Stomach (tissue), 4 donors: ENCODE measurements around the gene CCDC14.

ENCODE experiments used
- CTCF ChIP-seq, 7 experiments: fragments of 450-650 bp in 4 of 7; fragments of 200-600 bp in 3 of 7; sonication (generic) in 3 of 7; IDR thresholded peaks; one replicate each; pipeline ENCODE4 v1.5.1; 2016 to 2019; ENCODE audit warnings: antibody characterized with exemption in 7 of 7, control low read depth in 2 of 7, mild to moderate bottlenecking in 1 of 7
- POLR2A ChIP-seq, 4 donors: fragments of 450-650 bp; IDR thresholded peaks; one replicate each; pipeline ENCODE4 v1.6.1; 2016; ENCODE audit warnings: antibody characterized with exemption in 4 of 4, control low read depth in 2 of 4, mild to moderate bottlenecking in 1 of 4, moderate library complexity in 1 of 4
- POLR2AphosphoS5 ChIP-seq, 3 donors: sonication (generic); formaldehyde crosslinking; IDR thresholded peaks; one replicate each; pipeline ENCODE4 v1.6.1; 2016; ENCODE audit warnings: antibody characterized with exemption in 3 of 3

DNA sequence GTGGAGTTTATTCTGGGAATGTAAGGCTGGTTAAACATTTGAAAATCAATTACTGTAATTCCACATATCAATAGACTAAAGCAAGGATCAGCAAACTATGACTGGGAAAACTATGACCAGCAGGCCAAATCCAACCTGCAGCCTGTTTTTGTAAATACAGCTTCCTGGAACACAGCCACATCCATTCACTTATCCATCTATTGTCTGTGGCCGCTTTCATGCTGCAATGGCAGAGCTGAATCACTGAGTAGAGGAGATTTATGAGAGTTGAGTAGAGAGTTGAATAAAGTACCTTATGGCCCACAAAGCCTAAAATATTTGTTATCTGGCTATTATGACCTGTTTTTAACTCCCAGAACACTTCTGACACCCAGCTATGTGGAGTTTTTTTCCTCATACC lies 89.1 kb downstream of the CCDC14 start:
- TF ChIP-seq POLR2AphosphoS5 (IDR thresholded peaks at IDR 0.05) = no peak
- TF ChIP-seq CTCF (IDR thresholded peaks at IDR 0.05) = no peak
- no peak for TF ChIP-seq POLR2A (IDR thresholded peaks at IDR 0.05)
